CD8-positive, alpha-beta memory T cell (primary cell): Measurements from ENCODE around the gene DNASE1L2. TPM values are rescaled to one million over a fixed set of nuclear protein-coding genes. Genes with fewer than 3 reads are reported as not detected.

Experiments
- CTCF ChIA-PET: fragments of 350-600 bp; sonication (Branson Sonifier 250); formaldehyde crosslinking; loops from one replicate; lab custom pipeline; 2021; ENCODE audit warnings: antibody characterized with exemption; lab: Charles Lee
- POLR2A ChIA-PET: fragments of 350-600 bp; sonication (Branson Sonifier 250); formaldehyde crosslinking; loops from one replicate; lab custom pipeline; 2021; ENCODE audit warnings: antibody characterized with exemption; lab: Charles Lee
- DNase-seq, 5 donors: peaks; one replicate each; pipeline versions ENCODE4 v3.0.0 to v3.0.0-alpha.2; 2020 to 2022; ENCODE audit warnings: mixed read lengths in 1 of 5
- H3K27ac ChIP-seq: one replicate; pipeline ENCODE4 v1.7.0; 2013; ENCODE audit warnings: low read depth, mild to moderate bottlenecking, low read length, moderate library complexity
- H3K27me3 ChIP-seq: 2 replicates; pipeline ENCODE4 v1.7.0; 2013; ENCODE audit warnings: low read length, mild to moderate bottlenecking; ENCODE audit not compliant: insufficient read depth, poor library complexity, severe bottlenecking
- H3K36me3 ChIP-seq: 2 replicates; pipeline ENCODE4 v1.7.0; 2013; ENCODE audit warnings: mild to moderate bottlenecking, low read length, moderate library complexity; ENCODE audit not compliant: insufficient read depth
- H3K4me1 ChIP-seq: 2 replicates; pipeline ENCODE4 v1.7.0; 2013; ENCODE audit warnings: mild to moderate bottlenecking, low read length, moderate library complexity; ENCODE audit not compliant: insufficient read depth
- H3K4me3 ChIP-seq: 2 replicates; pipeline ENCODE4 v1.7.0; 2013; ENCODE audit warnings: mild to moderate bottlenecking, low read length
- H3K9me3 ChIP-seq: 2 replicates; pipeline ENCODE4 v1.7.0; 2013; ENCODE audit warnings: mild to moderate bottlenecking, low read length
- H3K27ac Mint-ChIP-seq, 8 donors: one replicate each; pipeline ENCODE4 v1.8.0; 2020 to 2021; ENCODE audit warnings: mixed read lengths in 8 of 8, mild to moderate bottlenecking in 6 of 8, inconsistent platforms in 3 of 8, moderate library complexity in 3 of 8
- H3K27me3 Mint-ChIP-seq, 2 donors: one replicate each; pipeline ENCODE4 v1.8.0; 2020 to 2021; ENCODE audit warnings: mixed read lengths in 2 of 2, mild to moderate bottlenecking in 1 of 2, moderate library complexity in 1 of 2
- H3K36me3 Mint-ChIP-seq, 3 donors: one replicate each; pipeline ENCODE4 v1.8.0; 2020 to 2021; ENCODE audit warnings: mixed read lengths in 3 of 3, inconsistent platforms in 1 of 3, mild to moderate bottlenecking in 1 of 3
- H3K4me1 Mint-ChIP-seq, 3 donors: one replicate each; pipeline ENCODE4 v1.8.0; 2020 to 2021; ENCODE audit warnings: mixed read lengths in 3 of 3, inconsistent platforms in 1 of 3, mild to moderate bottlenecking in 1 of 3
- H3K4me3 Mint-ChIP-seq, 7 donors: one replicate each; pipeline ENCODE4 v1.8.0; 2020 to 2021; ENCODE audit warnings: mixed read lengths in 7 of 7, mild to moderate bottlenecking in 6 of 7, moderate library complexity in 4 of 7, inconsistent platforms in 2 of 7
- H3K9me3 Mint-ChIP-seq, 5 donors: one replicate each; pipeline ENCODE4 v1.8.0; 2020 to 2022; ENCODE audit warnings: mixed read lengths in 5 of 5, mild to moderate bottlenecking in 3 of 5, moderate library complexity in 2 of 5, inconsistent platforms in 1 of 5
- polyA plus RNA-seq: library from polyadenylated mRNA; unstranded; fragments of 300-500 nt; fragmentation: Illumina TruSeq; gene quantifications from one replicate; pipeline ENCODE4 v1.2.3, GENCODE V29; 2021
- total RNA-seq, 2 experiments: library from RNA; stranded (reverse); gene quantifications; one replicate each; pipeline ENCODE4 v1.2.3, GENCODE V29; 2021

Gene DNASE1L2
- total and polyA plus RNA-seq, 3 experiments from 2014 or later, result 1.4 to 1.5 TPM; not detected in 1

DNA sequence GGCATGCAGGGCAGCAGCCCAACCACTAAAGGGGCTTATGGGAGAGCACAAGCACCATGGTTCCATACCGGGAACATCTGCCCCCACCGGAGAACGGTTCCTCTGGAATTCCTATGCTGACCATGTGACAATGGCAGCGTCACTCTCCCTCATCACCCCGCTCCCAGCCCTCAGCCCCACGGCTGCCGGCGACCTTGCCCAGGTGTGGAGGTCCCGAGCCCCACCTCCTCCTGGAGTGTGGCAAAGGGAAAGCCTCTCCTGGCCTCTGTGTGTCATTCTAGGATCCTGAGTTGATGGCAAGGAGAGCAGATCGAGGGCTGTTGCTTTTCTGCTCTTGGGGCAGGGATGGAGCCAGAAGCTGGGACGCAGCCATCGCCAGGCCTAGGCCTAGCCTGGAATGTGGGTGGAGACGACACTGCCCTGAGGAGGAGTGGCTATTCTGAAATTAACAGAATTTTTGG lies 49.5 kb downstream of the DNASE1L2 start:
- Mint-ChIP-seq H3K27me3 (peaks cover 0 to 2% of the 10 kb centered on the region in 2 donors), H3K4me1 (no peaks in the 10 kb centered on the region), H3K27ac (no peak overlapping the region), H3K4me3 (no peak overlapping the region), H3K9me3 (no peaks in the 10 kb centered on the region), H3K36me3 (peaks cover 3 to 12% (median 4%) of the 10 kb centered on the region in 3 donors)
- no peak for DNase-seq
- Histone ChIP-seq H3K27me3 (no peaks in the 10 kb centered on the region), H3K36me3 (no peaks in the 10 kb centered on the region), H3K9me3 (no peaks in the 10 kb centered on the region), H3K4me1 (no peaks in the 10 kb centered on the region), H3K27ac (no peak overlapping the region), H3K4me3 (no peak overlapping the region)
- ChIA-PET POLR2A (no interaction called here), CTCF (no interaction called here)

GRCh38 chr16:2286550-2286949 lies 50.3 kb downstream of the DNASE1L2 start:
- POLR2A ChIA-PET, result no interaction called here
- Mint-ChIP-seq H3K27me3 (peaks cover 0 to 2% of the 10 kb centered on the region in 2 donors), H3K36me3 (peaks cover 3 to 16% (median 4%) of the 10 kb centered on the region in 3 donors), H3K4me3 (no peak overlapping the region), H3K9me3 (no peaks in the 10 kb centered on the region), H3K4me1 (no peaks in the 10 kb centered on the region), H3K27ac (no peak overlapping the region)
- H3K4me1 ChIP-seq, result no peaks in the 10 kb centered on the region
- H3K9me3 ChIP-seq, result no peaks in the 10 kb centered on the region
- no peak overlapping the region for H3K4me3 ChIP-seq
- no peaks in the 10 kb centered on the region for H3K27me3 ChIP-seq
- no peak overlapping the region for H3K27ac ChIP-seq
- CTCF ChIA-PET, result no interaction called here
- no peak for DNase-seq
- H3K36me3 ChIP-seq, result no peaks in the 10 kb centered on the region

DNA sequence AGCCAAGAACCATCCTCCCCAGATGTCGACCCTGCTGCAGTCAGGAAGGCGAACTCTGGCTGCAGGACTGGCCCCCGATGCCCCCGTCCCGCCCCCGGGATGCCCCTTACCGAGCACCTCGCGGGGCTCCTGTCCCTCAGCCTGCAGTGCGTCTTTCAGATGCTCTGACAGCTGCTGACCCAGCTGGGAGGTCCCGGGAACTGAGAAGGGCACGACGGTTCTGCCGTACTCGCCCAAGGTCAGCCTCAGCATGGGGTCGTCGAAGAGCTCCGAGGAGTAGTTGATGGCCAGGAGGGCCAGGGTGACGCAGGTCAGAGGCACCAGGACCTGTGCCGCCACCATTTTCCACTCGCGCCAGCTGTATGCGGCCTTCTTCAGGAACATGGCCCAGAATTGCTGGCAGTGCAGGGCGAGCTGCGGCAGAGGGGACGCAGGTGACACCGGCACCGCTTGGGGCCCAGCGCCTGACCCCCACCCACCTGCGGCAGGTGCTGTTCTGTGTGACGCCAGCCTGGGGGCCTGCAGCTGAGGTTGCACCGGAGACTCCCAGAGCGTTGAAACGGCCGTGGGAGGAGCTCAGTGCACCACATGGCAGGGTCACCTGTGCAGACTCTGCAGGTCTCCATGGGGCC lies 51.8 kb downstream of the DNASE1L2 start:
- Histone ChIP-seq H3K4me3 (no peak overlapping the region), H3K27me3 (no peaks in the 10 kb centered on the region), H3K36me3 (no peaks in the 10 kb centered on the region), H3K4me1 (no peaks in the 10 kb centered on the region), H3K27ac (no peak overlapping the region), H3K9me3 (no peaks in the 10 kb centered on the region)
- no peaks in the 10 kb centered on the region for H3K9me3 Mint-ChIP-seq
- ChIA-PET POLR2A (no interaction called here), CTCF (no interaction called here)
- no peak overlapping the region for H3K27ac Mint-ChIP-seq
- no peak for DNase-seq
- H3K27me3 Mint-ChIP-seq, result peaks cover 0 to 2% of the 10 kb centered on the region in 2 donors
- H3K36me3 Mint-ChIP-seq, result peaks cover 3 to 22% (median 4%) of the 10 kb centered on the region in 3 donors
- no peaks in the 10 kb centered on the region for H3K4me1 Mint-ChIP-seq
- no peak overlapping the region for H3K4me3 Mint-ChIP-seq

Other genes with a start within 250 kb of the DNASE1L2 start
- 1 to 10 TPM; 3.4 to 3.6 TPM for gene SYNGR3, start 246.5 kb upstream of the DNASE1L2 start, total RNA-seq
- gene SYNGR3, start 246.5 kb upstream of the DNASE1L2 start, polyA plus RNA-seq, result 2.1 TPM
- gene ZNF598, start 226.6 kb upstream of the DNASE1L2 start, total RNA-seq, result 10 to 100 TPM; 91.8 to 96.6 TPM
- 11.3 TPM for gene ZNF598, start 226.6 kb upstream of the DNASE1L2 start, polyA plus RNA-seq
- gene NPW, start 216.7 kb upstream of the DNASE1L2 start, total RNA-seq, result 10 to 100 TPM in 1 of 2 experiments, 1 to 10 TPM in 1; 9.4 to 12.5 TPM
- gene NPW, start 216.7 kb upstream of the DNASE1L2 start, polyA plus RNA-seq, result not detected
- 1 to 10 TPM; 3.0 to 4.1 TPM for gene NHERF2, start 209.5 kb upstream of the DNASE1L2 start, total RNA-seq
- 0.51 TPM for gene NHERF2, start 209.5 kb upstream of the DNASE1L2 start, polyA plus RNA-seq
- 10 to 100 TPM; 28.7 to 29.5 TPM for gene NTHL1, start 188.6 kb upstream of the DNASE1L2 start, total RNA-seq
- 16.3 TPM for gene NTHL1, start 188.6 kb upstream of the DNASE1L2 start, polyA plus RNA-seq
- 10 to 100 TPM; 79.3 to 86.3 TPM for gene TSC2, start 188.5 kb upstream of the DNASE1L2 start, total RNA-seq
- gene TSC2, start 188.5 kb upstream of the DNASE1L2 start, polyA plus RNA-seq, result 46.4 TPM
- gene PKD1, start 100.5 kb upstream of the DNASE1L2 start, total RNA-seq, result 10 to 100 TPM; 58.9 to 66.2 TPM
- gene PKD1, start 100.5 kb upstream of the DNASE1L2 start, polyA plus RNA-seq, result 9.9 TPM
- gene RAB26, start 87.8 kb upstream of the DNASE1L2 start, total RNA-seq, result under 1 TPM; 0.20 to 0.55 TPM
- gene RAB26, start 87.8 kb upstream of the DNASE1L2 start, polyA plus RNA-seq, result 0.75 TPM
- 100 to 1,000 TPM; 102 to 106 TPM for gene TRAF7, start 80.7 kb upstream of the DNASE1L2 start, total RNA-seq
- gene TRAF7, start 80.7 kb upstream of the DNASE1L2 start, polyA plus RNA-seq, result 7.3 TPM
- under 1 TPM; 0.13 to 0.24 TPM for gene CASKIN1, start 39.8 kb upstream of the DNASE1L2 start, total RNA-seq
- not detected for gene CASKIN1, start 39.8 kb upstream of the DNASE1L2 start, polyA plus RNA-seq
- 10 to 100 TPM; 75.4 to 76.8 TPM for gene MLST8, start 31.0 kb upstream of the DNASE1L2 start, total RNA-seq
- gene MLST8, start 31.0 kb upstream of the DNASE1L2 start, polyA plus RNA-seq, result 30.8 TPM
- gene BRICD5, start 25.6 kb upstream of the DNASE1L2 start, total RNA-seq, result 10 to 100 TPM in 1 of 2 experiments, 1 to 10 TPM in 1; 8.4 to 10.9 TPM
- 0.14 TPM for gene BRICD5, start 25.6 kb upstream of the DNASE1L2 start, polyA plus RNA-seq
- 10 to 100 TPM; 27.3 to 30.9 TPM for gene PGP, start 21.6 kb upstream of the DNASE1L2 start, total RNA-seq
- gene PGP, start 21.6 kb upstream of the DNASE1L2 start, polyA plus RNA-seq, result 14.7 TPM
- 10 to 100 TPM; 28.9 to 29.8 TPM for gene E4F1, start 12.9 kb upstream of the DNASE1L2 start, total RNA-seq
- 16.5 TPM for gene E4F1, start 12.9 kb upstream of the DNASE1L2 start, polyA plus RNA-seq
- 10 to 100 TPM; 30.3 to 33.1 TPM for gene ECI1, start 15.1 kb downstream of the DNASE1L2 start, total RNA-seq
- gene ECI1, start 15.1 kb downstream of the DNASE1L2 start, polyA plus RNA-seq, result 45.9 TPM
- 100 to 1,000 TPM; 367 to 382 TPM for gene RNPS1, start 31.7 kb downstream of the DNASE1L2 start, total RNA-seq
- gene RNPS1, start 31.7 kb downstream of the DNASE1L2 start, polyA plus RNA-seq, result 312 TPM
- 1 to 10 TPM; 7.0 to 7.9 TPM for gene ABCA3, start 104.3 kb downstream of the DNASE1L2 start, total RNA-seq
- gene ABCA3, start 104.3 kb downstream of the DNASE1L2 start, polyA plus RNA-seq, result 4.1 TPM
- gene CCNF, start 193.0 kb downstream of the DNASE1L2 start, total RNA-seq, result 10 to 100 TPM; 30.5 to 30.8 TPM
- gene CCNF, start 193.0 kb downstream of the DNASE1L2 start, polyA plus RNA-seq, result 2.6 TPM
- gene TEDC2, start 223.7 kb downstream of the DNASE1L2 start, total RNA-seq, result 10 to 100 TPM; 32.1 to 34.2 TPM
- 0.56 TPM for gene TEDC2, start 223.7 kb downstream of the DNASE1L2 start, polyA plus RNA-seq
- not detected for gene NTN3, start 234.9 kb downstream of the DNASE1L2 start, total RNA-seq
- gene NTN3, start 234.9 kb downstream of the DNASE1L2 start, polyA plus RNA-seq, result not detected
- gene TBC1D24, start 238.7 kb downstream of the DNASE1L2 start, total RNA-seq, result 10 to 100 TPM; 28.3 to 32.7 TPM
- 3.5 TPM for gene TBC1D24, start 238.7 kb downstream of the DNASE1L2 start, polyA plus RNA-seq